ENCODE data around the gene RNU11.
"Not testable (repeated sequence)": the region's sequence is repeated elsewhere in the genome, so short reads cannot be mapped to it uniquely, and the experiment has no call there.

RNU11 gene

DNA sequence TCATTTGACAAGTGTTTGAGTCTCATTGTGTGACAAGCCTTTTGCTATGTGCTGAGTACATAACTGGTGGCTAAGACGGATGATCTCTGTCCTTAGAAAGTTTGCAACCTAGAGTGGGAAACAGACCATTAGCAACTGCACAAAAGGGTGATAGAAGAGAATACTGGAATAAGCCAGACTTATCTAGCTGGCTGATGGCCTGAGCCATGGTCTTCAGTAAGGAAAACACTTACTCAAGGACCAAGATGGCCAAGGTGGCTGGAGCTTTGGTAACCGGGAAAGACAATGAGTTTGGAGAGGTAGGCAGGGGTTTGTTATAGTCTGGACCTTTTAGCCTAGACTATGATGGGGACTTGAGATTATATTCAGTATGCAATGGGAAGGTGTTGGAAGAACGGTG is 3.9 kb upstream of the RNU11 start:
- no peak overlapping the region for H3K4me3 ChIP-seq (replicated peaks; ENCODE audit: low read depth, low read length)
- DNase-seq (ENCODE audit: low read depth) = no peak
- TF ChIP-seq, protein P1, sequence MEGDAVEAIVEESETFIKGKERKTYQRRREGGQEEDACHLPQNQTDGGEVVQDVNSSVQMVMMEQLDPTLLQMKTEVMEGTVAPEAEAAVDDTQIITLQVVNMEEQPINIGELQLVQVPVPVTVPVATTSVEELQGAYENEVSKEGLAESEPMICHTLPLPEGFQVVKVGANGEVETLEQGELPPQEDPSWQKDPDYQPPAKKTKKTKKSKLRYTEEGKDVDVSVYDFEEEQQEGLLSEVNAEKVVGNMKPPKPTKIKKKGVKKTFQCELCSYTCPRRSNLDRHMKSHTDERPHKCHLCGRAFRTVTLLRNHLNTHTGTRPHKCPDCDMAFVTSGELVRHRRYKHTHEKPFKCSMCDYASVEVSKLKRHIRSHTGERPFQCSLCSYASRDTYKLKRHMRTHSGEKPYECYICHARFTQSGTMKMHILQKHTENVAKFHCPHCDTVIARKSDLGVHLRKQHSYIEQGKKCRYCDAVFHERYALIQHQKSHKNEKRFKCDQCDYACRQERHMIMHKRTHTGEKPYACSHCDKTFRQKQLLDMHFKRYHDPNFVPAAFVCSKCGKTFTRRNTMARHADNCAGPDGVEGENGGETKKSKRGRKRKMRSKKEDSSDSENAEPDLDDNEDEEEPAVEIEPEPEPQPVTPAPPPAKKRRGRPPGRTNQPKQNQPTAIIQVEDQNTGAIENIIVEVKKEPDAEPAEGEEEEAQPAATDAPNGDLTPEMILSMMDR (IDR thresholded peaks at IDR 0.05; ENCODE audit: low read length, missing control alignments) = no peak

DNA sequence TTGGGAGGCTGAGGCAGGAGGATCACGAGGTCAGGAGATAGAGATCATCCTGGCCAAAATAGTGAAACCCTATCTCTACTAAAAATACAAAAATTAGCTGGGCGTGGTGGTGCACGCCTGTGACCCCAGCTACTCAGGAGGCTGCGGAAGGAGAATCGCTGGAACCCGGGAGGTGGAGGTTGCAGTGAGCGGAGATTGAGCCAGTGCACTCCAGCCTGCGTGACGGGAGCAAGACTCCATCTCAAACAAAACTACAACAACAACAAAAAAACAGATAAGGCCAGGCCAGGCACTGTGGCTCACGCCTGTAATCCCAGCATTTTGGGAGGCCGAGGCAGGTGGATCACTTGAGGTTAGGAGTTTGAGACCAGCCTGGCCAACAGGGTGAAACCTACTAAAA is 3.0 kb upstream of the RNU11 start:
- DNase-seq (ENCODE audit: low read depth) = not testable (repeated sequence)

DNA sequence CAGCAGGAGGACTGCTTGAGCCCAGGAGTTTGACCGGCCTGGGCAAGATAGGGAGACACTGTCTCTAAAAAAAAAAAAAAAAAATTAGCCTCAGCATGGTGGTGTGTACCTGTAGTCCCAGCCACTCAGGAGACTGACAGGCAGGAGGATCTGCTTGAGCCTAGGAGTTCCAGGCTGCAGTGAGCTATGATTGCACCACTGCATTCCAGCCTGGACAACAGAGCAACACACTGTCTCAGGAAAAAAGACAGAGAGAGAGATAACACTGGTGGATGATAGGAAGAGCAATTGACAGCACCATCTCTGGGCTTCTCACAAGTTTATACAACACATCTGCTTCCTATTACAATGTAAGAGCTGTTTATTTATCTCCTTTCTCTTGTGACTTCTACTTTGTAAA is 2.4 kb upstream of the RNU11 start:
- TF ChIP-seq, protein P1 (IDR thresholded peaks at IDR 0.05; ENCODE audit: low read length, missing control alignments) = no peak
- DNase-seq (ENCODE audit: low read depth) = peak; percentile 12
- no peak overlapping the region for H3K4me3 ChIP-seq (replicated peaks; ENCODE audit: low read depth, low read length)

More for the DNA sequence above, 3.0 kb upstream of the RNU11 start:
- not testable (repeated sequence) for H3K4me3 ChIP-seq (replicated peaks; ENCODE audit: low read depth, low read length)

DNA sequence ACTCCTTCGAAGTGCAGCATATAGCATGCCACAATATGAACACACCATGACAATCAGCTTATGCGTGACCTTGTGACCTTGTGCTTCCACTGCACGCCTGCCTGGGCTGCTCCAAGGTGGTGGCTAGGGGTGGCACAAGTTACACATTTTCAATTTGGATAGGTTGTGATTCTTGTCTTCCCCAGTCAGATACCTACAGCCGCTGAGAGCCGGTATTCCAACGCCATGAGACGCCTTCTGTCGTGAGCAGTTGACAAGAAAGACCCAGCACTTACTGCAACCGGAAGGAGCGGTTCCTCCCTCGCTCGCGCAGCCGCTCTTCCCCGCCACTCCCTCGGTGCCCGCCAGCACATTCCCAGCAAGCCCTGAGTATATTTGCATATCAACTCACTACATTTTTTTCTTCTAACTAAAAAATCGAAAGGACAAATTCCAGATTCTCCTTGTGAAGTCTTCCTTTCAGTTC is 359 bp upstream of the RNU11 start:
- DNase-seq (ENCODE audit: low read depth) = peak; percentile 96
- TF ChIP-seq, protein P1 (IDR thresholded peaks at IDR 0.05; ENCODE audit: low read length, missing control alignments) = no peak
- peak overlapping the region; percentile 47 for H3K4me3 ChIP-seq (replicated peaks; ENCODE audit: low read depth, low read length)

DNA sequence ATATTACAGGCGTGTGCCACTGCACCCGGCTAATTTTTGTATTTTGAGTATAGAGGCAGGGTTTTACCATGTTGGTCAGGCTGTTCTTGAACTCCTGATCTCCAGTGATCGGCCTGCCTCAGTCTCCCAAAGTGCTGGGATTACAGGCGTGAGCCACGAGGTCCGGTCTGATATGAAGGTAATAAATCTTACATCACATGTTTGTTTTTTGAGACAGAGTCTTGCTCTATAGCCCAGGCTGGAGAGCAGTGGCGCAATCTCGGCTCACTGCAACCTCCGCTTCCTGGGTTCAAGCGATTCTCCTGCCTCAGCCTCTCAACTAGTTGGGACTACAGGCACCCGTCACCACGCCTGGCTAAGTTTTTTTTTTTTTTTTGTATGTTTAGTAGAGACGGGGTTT is 4.7 kb downstream of the RNU11 start:
- not testable (repeated sequence) for DNase-seq (ENCODE audit: low read depth); H3K4me3 ChIP-seq (replicated peaks; ENCODE audit: low read depth, low read length)

DNA sequence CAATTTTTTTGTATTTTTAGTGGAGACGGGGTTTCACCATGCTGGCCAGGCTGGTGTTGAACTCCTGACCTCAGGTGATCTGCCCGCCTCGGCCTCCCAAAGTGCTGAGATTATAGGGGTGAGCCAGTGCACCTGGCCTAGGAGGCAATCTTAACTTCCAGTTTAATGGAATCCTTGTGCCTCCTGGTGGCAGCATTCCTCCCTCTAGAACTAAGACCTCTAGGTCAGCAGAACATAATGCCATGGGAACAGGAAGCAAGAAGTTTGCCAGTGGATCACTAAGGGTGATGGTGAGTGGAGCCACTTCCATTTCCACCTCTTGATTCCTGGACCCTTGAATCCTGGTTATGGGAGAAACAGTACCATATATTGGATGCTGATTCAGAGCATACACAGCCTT is 5.5 kb downstream of the RNU11 start:
- DNase-seq (ENCODE audit: low read depth) = peak; percentile 51
- TF ChIP-seq, protein P1 (IDR thresholded peaks at IDR 0.05; ENCODE audit: low read length, missing control alignments) = peak; percentile 41
- H3K4me3 ChIP-seq (replicated peaks; ENCODE audit: low read depth, low read length) = not testable (repeated sequence)

DNA sequence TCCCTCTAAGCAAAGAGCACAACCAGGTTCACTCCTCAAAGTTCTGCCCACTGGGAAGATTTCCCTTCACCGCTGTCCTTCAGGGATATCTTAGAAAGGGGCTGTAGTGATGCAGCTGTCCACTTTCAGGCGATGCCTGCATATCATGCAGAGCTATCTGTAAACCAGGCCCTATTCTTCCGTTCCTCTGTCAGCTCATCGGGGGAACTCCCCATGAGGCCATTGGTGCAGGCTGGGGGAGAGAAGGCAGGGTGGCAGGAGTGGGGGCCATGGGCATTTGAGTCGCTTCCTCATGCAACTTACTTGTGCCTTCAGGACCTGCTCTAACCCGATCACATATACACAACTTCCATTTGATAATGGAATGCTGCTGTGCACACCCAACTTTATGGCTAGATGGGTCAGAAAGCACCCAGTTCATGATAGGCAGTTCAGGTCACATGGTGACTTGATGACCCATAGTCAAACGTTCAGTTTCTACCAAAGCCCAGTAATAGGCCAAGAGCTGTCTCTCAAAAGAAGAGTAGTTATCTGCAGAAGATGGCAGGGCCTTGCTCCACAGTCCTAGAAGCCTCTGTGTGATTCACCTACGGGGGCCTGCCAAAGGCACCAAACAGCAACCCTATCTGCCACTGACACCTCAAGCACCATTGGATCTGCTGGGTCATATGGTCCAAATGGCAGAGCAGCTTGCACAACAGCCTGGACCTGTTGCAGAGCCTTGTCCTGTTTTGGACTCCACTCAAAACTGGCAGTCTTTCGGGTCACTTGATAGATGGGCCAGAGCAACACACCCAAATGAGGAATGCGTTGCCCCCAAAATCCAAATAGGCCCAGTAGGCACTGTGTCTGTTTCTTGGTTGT is 7.3 kb downstream of the RNU11 start:
- not testable (repeated sequence) for H3K4me3 ChIP-seq (replicated peaks; ENCODE audit: low read depth, low read length)

DNA sequence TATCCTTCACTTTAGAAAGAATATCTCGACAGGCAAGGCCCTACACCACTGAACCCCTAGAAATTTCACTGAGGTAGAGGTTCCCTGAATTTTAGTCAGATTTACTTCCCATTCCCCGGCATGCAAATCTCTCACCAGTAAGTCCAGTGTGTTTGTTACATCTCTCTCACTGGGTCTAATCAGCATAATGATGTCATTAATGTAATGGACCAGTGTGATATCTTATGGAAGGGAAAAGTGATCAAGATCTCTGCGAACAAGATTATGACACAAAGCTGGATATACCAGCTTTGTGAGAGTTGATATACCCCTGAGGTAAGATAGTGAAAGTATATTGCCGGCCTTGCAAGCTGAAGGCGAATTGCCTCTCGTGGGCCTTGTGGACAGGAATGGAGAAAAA is 7.9 kb downstream of the RNU11 start:
- H3K4me3 ChIP-seq (replicated peaks; ENCODE audit: low read depth, low read length) = no peak overlapping the region
- no peak for DNase-seq (ENCODE audit: low read depth)
- TF ChIP-seq, protein P1 (IDR thresholded peaks at IDR 0.05; ENCODE audit: low read length, missing control alignments) = no peak

More for the DNA sequence above, 7.3 kb downstream of the RNU11 start:
- not testable (repeated sequence) for DNase-seq (ENCODE audit: low read depth)
